ENCODE results near the gene TNFAIP8L1.
A peak's percentile ranks its signal among the peaks of the same experiment; 100 is the strongest.

Gene TNFAIP8L1

DNA sequence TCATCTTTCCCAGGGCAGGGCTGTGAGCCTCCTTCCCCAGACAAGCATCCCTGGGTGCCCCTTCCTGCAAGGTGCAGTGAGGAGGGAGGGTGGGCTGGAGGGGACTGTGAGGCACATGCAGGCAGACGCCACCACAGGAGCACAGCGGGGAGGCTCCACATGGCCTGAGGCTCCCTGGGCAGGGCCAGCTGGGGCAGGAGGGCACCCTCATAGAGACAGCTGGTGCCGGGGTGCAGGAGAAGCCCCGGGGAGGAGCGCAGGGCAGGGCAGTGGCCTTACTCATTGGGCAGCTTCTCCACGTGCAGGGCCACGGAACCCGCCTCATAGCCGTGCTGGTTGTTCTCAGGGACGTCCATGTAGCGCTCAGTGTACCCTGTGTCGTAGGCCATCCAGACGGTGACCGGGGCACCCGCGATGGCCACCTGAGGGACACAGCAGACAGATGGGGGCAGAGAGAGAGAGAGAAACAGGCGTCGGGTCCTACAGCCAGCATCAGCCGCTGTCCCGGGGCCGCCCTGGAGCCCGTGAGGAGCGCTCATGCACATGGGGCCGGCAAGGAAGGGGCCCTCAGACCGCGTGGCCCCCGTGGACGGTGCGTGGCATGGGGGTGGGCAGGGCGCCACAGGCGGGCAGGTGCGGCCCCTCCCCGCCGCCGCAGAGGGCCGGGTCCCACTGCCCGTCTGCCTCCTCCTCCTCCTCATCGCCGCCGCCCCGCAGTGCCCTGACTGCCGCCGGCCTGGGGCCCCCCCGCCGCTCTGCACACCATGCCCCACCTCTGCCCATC lies 43.3 kb downstream of the TNFAIP8L1 start:
- no peak for DNase-seq

GRCh38 chr19:4684312-4685095 lies 45.2 kb downstream of the TNFAIP8L1 start:
- no peak for DNase-seq

DNA sequence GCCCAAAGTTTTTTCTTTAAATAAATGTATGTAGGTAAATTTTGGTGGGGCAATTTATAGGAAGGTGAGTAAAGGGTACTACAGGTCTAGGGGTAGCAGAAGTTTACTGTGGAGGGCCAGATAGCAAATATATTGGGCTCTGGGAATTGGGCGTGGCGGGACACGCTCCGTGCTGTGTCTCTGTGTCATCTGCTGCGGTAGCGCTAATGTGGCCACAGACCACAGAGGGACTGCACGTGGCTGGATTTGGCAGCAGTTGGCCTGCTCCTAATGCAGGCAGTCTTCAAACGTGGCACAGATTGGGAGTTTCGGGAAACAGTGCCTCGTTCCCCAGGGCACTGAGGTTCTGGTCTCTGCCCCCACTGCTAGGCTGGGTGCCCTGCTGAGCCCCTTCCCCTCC lies 47.4 kb downstream of the TNFAIP8L1 start:
- no peak for DNase-seq

DNA sequence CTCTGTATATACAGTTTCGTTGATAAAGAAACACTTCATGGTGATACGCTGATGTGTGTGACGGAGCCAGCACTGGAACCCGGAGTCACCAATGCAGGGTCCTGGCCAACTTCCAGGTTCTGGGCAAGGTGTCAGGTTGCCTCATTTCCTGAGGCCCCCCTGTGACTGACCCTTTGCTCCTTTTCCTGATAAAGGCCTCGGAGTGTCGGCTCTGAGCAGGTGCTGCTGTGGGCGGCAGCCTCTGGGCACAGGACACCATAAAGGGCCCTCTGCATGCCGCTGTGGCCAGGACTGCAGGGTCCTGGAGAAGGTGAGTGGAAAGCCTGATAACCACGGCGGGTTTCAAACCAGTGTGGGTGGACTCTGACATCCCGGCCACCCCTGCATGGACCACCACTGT lies 48.1 kb downstream of the TNFAIP8L1 start:
- DNase-seq, result no peak

DNA sequence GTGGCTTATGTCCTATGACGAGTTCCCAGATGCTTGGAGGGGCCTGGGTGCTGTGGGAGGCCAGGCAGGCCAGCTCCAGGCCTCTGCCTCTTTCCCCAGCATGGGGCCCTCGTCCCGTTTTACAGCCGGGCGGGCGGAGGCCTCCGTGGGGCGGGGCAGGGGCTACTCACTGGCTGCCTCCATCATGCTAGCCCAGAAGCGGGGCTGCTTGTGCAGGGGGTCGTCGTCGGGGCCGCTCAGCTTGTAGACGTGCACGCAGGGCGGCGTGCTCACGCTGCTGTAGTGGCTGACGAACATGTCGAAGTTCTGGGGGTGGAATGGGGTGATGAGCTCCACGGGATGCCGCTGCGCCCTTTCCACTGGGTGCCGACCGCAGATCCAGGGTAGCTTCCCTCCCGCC lies 49.3 kb downstream of the TNFAIP8L1 start:
- DNase-seq, result no peak

GRCh38 chr19:4689403-4689802 lies 50.1 kb downstream of the TNFAIP8L1 start:
- DNase-seq, result no peak

DNA sequence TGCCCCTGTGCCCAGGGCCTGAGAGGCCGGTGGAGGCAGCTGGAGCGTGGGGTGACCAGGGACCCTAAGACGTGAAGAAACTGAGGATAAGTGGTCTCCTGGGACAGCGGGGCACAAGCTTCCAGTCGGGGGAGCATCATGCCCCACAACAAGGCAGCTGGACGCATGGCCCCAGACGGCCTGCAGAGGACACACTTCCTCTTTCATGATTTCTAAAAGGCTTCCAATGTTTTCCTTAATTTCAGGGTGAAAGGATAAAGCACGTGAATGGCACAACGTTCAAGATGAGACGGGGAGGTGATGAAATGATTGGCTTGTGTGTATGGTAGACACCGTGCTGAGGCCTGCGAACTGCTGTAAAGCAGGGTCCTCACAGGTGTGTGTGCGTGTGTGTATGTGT lies 51.0 kb downstream of the TNFAIP8L1 start:
- DNase-seq, result no peak

DNA sequence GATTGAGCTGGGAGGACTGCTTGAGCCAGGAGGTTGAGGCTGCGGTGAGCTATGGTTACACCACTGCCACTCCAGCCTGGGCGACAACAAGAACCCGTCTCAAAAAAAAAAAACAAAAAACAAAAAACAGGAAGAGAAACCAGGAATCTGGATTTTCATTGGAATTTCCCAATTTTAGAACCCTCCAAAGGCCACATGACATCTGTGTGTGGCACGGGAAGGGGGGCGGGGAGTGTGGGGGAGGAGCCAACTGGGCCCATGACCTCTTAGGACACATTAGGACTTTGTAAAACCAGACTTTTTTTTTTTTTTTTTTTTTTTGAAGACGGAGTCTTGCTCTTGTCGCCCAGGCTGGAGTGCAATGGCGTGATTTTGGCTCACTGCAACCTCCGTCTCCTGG lies 52.1 kb downstream of the TNFAIP8L1 start:
- no peak for DNase-seq

DNA sequence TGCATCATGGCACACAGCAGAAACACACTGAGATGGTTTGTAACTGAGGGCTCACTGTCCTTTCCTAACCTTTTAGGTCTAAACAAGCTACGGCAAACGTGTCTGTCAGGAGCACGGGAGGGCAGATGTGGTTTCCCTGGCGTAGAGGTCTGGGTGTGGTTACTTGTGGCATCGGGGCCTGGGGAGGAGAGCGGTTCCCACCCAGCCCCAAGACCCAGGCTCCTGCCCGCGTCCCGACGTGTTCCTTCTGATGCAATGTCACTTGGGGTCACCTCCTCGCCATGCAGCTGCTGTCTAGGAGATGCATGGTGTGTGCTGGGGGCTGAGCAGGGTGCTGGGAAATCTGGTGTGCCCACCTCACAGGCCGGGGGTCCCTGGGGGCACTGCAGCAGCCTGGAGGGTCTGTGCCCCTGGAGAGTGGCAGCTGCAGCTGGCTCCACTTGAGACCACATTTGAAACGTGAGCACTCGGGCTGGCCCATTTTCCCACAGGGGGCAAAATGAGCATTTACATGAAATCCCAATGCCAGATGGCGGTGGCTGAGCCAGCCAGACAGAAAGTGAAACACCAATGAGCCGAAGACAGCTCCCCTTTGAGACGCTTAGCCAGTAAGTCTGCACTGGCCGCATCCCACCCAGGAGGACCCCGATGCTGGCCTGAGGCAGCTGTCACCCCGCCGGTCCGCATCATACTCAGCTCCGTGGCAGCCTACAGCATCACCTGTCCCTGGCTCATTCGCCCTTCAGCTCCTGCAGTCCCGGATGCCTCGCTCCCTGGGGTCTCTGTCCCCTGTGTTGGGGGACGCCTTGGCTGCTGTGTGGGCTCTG lies 53.1 kb downstream of the TNFAIP8L1 start:
- DNase-seq, result no peak

GRCh38 chr19:4693078-4693350 lies 53.7 kb downstream of the TNFAIP8L1 start:
- DNase-seq, result no peak

DNA sequence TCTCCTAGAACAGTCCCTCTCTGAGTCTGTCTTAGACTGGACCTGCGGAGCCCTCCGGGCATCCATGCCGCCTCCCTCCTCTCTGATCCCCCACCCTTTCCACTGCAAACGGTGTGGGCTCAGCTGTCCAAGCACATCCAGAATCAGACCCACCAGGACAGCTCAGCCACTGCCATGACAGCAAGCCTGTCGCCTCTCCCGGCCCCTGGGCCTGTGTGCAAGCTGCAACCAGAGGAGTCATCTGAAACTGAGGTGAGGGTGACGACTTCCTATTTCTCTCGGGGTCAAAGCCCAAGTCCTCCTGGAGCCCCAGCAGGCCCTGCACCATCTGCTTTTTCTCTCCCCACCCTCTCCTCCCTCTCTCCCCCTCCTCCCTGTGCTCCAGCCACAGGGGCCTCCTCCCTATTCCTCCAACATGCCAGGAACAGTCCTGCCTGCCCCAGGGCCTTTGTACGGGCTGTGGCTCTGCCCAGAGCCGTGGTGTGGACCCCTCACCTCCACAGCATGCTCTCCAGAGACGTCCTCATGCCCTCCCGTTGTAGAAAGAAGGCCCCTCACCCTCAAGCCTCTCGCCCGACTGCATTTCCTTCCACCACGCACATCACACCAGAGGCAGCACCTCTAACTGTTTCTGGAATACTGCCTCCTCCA lies 54.3 kb downstream of the TNFAIP8L1 start:
- no peak for DNase-seq

DNA sequence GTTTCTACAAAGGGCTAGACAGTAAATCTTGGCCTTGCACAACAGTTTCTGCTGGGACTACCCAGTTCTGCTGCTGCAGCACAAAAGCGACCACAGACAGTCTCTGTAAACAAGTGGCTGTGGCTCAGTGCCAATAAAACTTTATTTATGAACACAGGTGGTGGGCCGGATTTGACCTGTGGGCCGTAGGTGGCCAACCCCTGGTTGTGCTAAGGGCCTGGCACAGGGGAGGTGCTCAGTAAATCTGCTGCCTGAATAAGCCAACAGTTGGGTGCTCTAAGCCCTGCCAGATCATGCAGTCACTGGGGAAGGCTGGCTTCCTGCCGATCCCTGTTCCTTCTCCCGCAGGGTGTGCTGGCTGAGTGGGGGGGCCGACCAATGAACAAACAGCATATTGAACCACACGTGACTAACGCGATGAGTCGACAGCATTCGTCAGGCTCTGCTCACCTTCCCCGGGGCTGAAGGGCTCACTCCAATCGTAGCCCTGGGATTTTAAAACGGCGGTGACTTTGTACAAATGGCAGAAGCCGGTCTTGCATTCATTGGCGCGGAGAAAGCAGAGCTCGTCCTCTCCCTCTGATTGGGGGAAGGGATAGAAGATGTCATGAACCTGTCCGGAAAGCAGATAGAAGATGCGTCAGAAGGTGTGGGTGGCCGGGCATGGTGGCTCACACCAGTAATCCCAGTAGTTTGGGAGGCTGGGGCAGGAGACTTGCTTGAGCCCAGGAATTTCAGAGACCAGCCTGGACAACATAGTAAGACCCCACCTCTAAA lies 55.1 kb downstream of the TNFAIP8L1 start:
- peak; percentile 70 for DNase-seq

DNA sequence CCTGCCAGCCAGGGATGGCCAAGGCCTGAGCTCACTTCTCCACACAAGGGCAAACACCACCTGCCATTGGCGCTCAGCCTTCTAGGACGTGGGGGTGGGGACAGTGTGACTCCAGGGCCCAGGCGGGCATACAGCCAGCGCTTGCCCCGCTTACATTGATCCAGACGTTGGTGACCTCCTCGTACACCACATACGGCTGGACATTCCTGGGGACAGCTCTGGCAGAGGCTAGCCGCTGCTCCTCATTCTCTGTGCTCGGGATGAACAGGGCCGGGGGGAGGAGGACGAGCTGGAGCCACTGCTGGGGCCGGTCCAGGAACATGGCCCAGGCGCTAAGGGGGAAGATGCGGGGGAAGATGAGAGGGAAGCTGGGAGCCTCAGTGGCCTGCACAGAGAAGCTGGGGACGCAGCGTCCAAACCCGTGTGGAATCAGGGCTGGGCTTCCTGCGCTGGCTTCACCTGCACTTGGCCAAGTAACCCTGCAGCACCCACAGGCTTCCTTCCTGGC lies 56.0 kb downstream of the TNFAIP8L1 start:
- no peak for DNase-seq

DNA sequence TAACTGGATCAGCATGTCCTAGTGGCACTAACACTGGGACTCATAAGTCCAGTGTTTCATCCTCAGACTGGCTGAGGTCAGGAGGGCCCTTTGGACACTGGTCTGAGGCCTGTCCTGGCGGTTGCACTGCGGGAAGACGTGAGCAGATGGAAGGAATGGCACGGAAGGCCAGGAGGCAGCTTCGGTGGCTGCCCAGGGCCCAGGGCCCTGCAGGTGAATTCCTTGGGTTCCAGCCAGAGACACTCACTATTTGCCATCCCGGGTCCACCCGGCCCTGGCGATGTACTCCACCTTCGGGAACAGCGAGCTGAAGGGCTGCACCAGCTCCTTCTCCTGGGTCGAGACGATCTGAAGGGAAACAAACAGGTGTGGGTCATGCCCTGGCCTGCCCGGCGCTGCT lies 58.0 kb downstream of the TNFAIP8L1 start:
- DNase-seq, result no peak

DNA sequence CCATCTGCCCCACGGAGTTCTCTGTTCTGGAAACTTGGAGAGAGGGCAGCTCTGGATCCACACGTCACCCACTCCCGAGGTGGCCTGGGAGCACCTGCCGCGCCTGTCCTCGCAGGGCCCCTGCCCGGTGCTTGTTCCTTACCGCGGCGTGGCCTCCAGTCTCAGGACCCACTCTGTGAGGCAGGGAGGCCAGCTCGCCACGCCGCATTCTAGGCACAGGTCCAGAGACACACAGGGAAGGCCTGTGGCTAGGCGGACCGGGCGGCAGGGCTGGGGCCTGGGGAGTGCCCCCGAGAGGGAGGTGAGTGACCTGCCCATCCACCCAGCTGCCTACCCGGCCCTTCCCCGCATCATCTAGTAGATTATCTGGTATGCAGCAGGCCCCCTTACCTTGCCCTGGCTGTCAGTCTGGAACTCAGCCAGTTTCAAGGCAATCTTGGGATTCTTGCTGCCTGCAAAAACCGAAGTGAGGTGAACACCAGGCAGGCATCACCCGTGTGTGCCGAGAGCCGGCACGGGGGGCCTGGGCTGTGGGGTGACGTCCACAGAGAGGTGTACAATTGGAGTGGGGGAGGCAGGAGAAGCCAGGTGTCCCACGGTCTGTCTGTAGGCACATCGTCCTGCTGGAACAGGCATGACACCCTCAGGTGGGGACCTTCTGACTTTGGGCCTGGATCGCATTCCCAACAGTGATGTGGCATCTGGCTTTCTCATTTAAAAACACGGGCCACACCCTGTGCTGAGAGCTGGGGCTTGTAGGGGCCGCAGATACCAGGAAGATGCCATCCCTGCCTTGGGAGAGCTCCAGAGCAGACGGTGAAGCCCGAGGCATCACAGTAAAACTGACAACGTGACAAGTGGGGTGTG lies 60.7 kb downstream of the TNFAIP8L1 start:
- DNase-seq, result no peak

DNA sequence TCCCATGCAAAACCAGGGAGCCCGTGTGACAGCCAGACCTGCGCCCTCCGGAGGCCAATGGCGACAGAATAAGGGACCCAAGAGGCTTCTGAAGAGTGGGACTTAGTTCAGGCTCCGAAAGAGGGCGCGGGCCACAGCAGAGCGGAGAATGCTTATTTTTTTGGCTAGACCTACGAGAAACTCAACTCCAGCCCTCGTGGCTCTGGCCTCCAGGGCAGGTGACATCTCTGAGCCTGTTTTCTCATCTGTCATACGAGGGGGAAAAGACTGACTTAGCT lies 61.3 kb downstream of the TNFAIP8L1 start:
- DNase-seq, result no peak

GRCh38 chr19:4701557-4701956 lies 62.2 kb downstream of the TNFAIP8L1 start:
- no peak for DNase-seq

GRCh38 chr19:4702764-4703163 lies 63.4 kb downstream of the TNFAIP8L1 start:
- DNase-seq, result no peak

GRCh38 chr19:4703671-4704316 lies 64.5 kb downstream of the TNFAIP8L1 start:
- DNase-seq, result no peak

DNA sequence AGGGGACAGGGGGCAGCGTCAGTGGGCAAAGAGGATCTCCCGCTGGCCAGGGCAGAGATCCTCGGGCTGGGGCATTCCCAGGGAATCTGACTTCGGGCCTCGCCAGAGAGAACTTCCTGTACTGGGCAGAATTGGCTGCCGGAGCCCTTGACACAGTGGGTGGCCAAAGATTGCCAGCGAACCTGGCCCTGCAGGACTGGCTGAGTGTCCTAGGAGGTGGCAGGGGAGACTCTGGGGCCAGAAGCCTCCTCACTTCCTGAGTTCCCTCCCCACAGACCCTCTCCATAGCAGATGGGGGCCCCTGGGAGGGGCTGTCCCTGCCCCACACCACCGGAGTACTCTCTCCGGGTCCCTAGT lies 65.0 kb downstream of the TNFAIP8L1 start:
- DNase-seq, result no peak
